BLaER1 (cell line): ENCODE data around the gene KCTD16.
A peak's percentile ranks its signal among the peaks of the same experiment; 100 is the strongest.

Experiments used
- H3K27ac ChIP-seq: shearing (Covaris generic); formaldehyde crosslinking; 2 replicates; pipeline ENCODE4 v1.8.1; 2022
- H3K27me3 ChIP-seq: shearing (Covaris generic); formaldehyde crosslinking; 2 replicates; pipeline ENCODE4 v1.8.1; 2022
- H3K36me3 ChIP-seq: shearing (Covaris generic); formaldehyde crosslinking; 2 replicates; pipeline ENCODE4 v1.8.1; 2022
- H3K4me1 ChIP-seq: shearing (Covaris generic); formaldehyde crosslinking; 2 replicates; pipeline ENCODE4 v1.8.1; 2022
- H3K4me2 ChIP-seq: shearing (Covaris generic); formaldehyde crosslinking; 2 replicates; pipeline ENCODE4 v1.8.1; 2022
- H3K4me3 ChIP-seq: shearing (Covaris generic); formaldehyde crosslinking; 2 replicates; pipeline ENCODE4 v1.8.1; 2022
- H3K9ac ChIP-seq: shearing (Covaris generic); formaldehyde crosslinking; 2 replicates; pipeline ENCODE4 v1.8.1; 2022
- H3K9me3 ChIP-seq: shearing (Covaris generic); formaldehyde crosslinking; 2 replicates; pipeline ENCODE4 v1.8.1; 2022
- H4K20me1 ChIP-seq: shearing (Covaris generic); formaldehyde crosslinking; 2 replicates; pipeline ENCODE4 v1.8.1; 2022
- Cebpa-rat ChIP-seq: shearing (Covaris generic); IDR thresholded peaks from 2 replicates; pipeline ENCODE4 v1.8.1; 2022

The KCTD16 gene

DNA sequence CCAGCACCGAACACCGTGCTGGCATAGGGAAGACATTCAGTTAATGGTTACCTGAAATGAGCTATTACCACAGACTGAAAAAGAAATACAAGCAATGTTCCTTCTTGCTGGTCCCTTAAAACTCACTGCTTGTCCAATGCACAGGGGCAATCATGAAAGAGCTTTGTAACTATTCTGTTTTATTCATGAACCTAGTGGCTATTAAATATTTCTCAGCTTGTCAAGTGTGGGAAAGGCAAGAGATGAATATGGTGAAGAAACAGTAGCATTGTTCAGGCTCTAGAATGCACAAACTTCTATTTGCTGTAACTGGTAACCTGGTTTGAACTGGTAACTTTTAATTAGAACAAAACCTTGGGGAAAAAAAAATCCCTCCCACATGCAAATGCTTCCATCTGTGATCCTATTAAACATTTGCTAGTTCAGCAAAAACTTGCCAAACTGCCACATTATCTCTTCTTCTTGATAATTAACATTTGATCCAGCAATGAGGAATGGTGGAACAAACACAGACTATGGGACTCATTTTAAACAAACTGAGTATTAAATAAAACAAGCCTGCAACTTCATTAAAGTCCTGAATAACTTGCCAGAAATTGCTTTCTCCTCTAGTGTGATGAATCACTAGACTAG, 36.4 kb upstream of the KCTD16 start:
- H3K9ac ChIP-seq, result no peak overlapping the region
- H4K20me1 ChIP-seq, result no peaks in the 10 kb centered on the region

DNA sequence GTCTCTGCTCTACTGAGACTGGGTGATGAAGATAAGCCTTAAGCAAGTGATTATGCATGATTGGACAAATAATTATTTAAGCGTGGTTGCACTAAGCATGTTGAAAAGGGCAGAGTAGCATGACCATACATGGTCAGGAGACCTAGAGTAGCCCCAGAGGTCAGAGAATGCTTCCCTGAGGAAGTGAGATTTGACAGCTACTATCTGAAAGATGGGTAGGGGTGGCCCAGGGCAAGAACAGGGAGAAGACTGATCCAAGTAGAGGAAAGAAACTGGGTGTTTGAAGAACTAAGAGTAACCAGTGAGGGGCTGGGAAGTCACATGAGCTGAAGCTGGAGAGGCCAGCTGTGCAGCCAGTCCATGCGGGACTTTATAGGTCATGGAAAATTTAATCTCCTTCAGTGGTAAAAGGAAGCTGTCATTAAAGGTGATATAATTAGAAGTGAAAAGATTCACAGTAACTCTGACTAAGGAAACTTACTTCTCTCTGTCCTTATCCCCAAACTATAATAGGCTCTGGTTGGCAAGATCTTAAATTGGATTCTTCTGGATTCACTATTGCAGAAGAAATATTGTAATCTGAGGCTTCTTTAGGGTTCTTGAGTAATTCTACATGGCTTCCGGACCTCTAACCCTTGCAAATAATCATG, 35.4 kb upstream of the KCTD16 start:
- Histone ChIP-seq H3K27me3 (no peaks in the 10 kb centered on the region), H3K4me3 (no peak overlapping the region), H3K36me3 (no peaks in the 10 kb centered on the region), H3K27ac (no peak overlapping the region), H4K20me1 (no peaks in the 10 kb centered on the region), H3K4me2 (no peak overlapping the region), H3K9me3 (no peaks in the 10 kb centered on the region), H3K4me1 (no peaks in the 10 kb centered on the region), H3K9ac (no peak overlapping the region)
- TF ChIP-seq Cebpa-rat, result no peak

More for the DNA sequence above, 36.4 kb upstream of the KCTD16 start:
- Histone ChIP-seq H3K4me3 (no peak overlapping the region), H3K27ac (no peak overlapping the region), H3K9me3 (no peaks in the 10 kb centered on the region), H3K27me3 (no peaks in the 10 kb centered on the region), H3K4me1 (no peaks in the 10 kb centered on the region), H3K4me2 (no peak overlapping the region), H3K36me3 (no peaks in the 10 kb centered on the region)
- no peak for TF ChIP-seq Cebpa-rat

DNA sequence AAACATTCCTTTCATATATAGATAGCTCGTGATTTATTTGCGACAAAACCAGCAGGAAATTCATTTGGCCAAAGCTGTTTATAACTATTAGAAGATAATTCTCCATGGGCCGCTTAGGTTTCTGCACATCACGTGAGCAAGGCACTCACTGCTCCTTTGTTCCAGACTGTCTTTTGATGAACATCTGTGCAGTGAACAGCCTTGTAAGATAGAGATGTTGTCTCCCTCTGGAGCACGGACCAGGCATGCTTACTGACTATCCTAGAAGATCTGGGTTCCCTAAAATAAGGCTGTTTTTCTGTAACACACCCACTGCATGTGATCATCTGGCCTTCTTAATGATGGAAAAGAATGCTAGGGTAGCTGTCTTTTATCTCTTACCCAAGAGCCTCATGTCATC, 31.1 kb upstream of the KCTD16 start:
- Histone ChIP-seq H3K27me3 (no peaks in the 10 kb centered on the region), H3K4me1 (peaks cover 14% of the 10 kb centered on the region; the same call in 1 of the 2 replicates), H3K36me3 (no peaks in the 10 kb centered on the region), H4K20me1 (no peaks in the 10 kb centered on the region), H3K4me3 (no peak overlapping the region), H3K27ac (no peak overlapping the region), H3K9ac (no peak overlapping the region), H3K9me3 (no peaks in the 10 kb centered on the region), H3K4me2 (no peak overlapping the region)
- TF ChIP-seq Cebpa-rat, result no peak

DNA sequence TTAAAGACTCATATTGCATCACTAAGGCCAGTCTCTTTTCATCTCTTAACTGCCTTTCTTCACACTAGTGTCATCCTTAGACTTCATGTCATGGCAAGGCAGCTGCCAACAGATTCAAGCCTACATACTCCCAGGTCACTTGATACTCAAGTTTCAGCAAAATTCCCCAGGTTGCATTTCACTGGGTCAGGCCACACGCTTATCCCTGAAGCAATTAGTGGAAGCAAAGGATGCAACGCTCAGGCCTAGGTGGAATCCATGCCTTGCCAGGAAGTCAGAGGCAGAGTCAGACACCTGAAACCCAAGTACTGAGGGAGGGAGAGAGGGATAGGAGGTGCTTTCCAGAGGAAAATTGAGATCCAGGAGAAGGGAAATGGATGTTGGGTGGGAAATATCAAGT, 29.1 kb upstream of the KCTD16 start:
- no peaks in the 10 kb centered on the region for H3K27me3 ChIP-seq
- no peaks in the 10 kb centered on the region for H3K36me3 ChIP-seq
- H3K4me1 ChIP-seq, result peaks cover 14% of the 10 kb centered on the region; the same call in 1 of the 2 replicates
- TF ChIP-seq Cebpa-rat, result no peak
- no peaks in the 10 kb centered on the region for H3K9me3 ChIP-seq
- H3K9ac ChIP-seq, result no peak overlapping the region
- no peak overlapping the region for H3K27ac ChIP-seq
- H3K4me2 ChIP-seq, result no peak overlapping the region
- H4K20me1 ChIP-seq, result no peaks in the 10 kb centered on the region
- H3K4me3 ChIP-seq, result no peak overlapping the region

DNA sequence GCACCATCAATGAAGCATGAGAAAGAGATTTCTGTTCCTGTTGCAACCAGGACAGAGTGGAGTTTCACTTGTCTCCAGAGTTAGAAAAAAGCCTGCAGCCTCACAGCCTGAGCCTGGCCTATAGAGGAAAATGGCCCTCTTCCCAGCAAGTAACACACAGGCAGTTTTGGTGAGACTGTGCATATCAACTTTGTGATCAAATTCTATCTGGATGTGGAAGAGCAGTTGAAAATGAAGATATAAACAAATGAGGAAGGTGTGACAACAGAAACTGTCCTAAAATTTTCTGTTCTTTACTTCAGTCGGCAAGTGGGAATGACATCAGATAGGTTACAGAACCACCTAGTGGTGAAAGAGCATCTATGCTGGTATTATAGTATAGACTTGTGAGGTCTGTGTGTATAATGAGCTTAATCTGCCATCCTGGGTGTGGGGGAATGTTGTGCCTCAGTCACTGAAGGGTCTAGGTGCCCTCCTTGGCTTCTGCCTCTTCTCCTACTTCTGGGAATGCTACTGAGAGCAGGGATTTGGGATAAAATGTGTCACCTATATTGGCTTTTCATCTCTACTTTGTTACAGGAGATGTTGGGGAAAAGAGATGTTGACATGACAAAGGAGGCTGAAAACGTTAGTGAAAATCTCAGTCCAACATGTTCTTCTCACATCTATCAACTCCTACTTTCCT, 28.4 kb upstream of the KCTD16 start:
- H3K27me3 ChIP-seq, result no peaks in the 10 kb centered on the region
- TF ChIP-seq Cebpa-rat, result no peak
- H3K9me3 ChIP-seq, result no peaks in the 10 kb centered on the region
- peak overlapping the region; percentile 23; the same call in 1 of the 2 replicates for H3K4me2 ChIP-seq
- H3K4me3 ChIP-seq, result no peak overlapping the region
- H4K20me1 ChIP-seq, result no peaks in the 10 kb centered on the region
- H3K9ac ChIP-seq, result no peak overlapping the region
- no peaks in the 10 kb centered on the region for H3K36me3 ChIP-seq
- no peak overlapping the region for H3K27ac ChIP-seq
- H3K4me1 ChIP-seq, result peaks cover 14% of the 10 kb centered on the region; the same call in 1 of the 2 replicates

DNA sequence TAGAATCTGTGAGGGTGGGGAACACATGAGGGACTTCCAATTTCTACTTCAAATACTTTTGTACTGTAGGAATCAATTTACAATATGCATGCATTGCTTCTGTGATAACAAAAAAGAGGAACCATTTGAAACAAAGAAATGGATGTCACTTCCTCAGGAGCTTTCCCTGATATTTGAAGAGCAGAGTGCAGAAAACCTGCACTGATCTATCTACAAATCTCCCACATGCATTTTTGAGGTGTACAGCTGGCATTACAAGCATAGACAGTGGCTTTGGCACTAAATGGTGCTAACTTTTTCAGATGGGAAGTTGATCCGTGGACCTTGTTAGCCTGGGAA, 27.9 kb upstream of the KCTD16 start:
- peak overlapping the region; percentile 23; the same call in 1 of the 2 replicates for H3K4me2 ChIP-seq
- H4K20me1 ChIP-seq, result no peaks in the 10 kb centered on the region
- no peak overlapping the region for H3K4me3 ChIP-seq
- H3K36me3 ChIP-seq, result no peaks in the 10 kb centered on the region
- TF ChIP-seq Cebpa-rat, result no peak
- peaks cover 14% of the 10 kb centered on the region; the same call in 1 of the 2 replicates for H3K4me1 ChIP-seq
- no peak overlapping the region for H3K9ac ChIP-seq
- H3K9me3 ChIP-seq, result no peaks in the 10 kb centered on the region
- H3K27me3 ChIP-seq, result no peaks in the 10 kb centered on the region
- no peak overlapping the region for H3K27ac ChIP-seq

DNA sequence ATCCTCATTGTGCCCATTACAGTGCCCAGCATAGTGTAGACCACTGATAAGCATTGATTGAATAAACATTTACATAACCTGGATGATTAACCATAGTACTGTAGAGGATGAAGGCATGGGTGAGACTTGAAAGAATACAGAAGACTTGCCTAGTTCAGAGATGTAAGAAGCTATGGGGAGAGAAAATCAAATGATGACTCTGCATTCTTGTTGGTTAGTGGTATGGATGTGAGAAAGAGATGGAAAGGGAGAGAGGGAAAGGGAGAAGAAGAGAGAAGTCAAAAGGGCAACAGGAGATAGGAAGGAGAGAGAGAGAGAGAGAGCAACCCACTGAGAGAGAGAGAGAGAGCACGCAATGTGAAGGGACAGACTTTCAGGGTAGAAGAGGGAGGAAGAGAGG, 27.0 kb upstream of the KCTD16 start:
- Histone ChIP-seq H3K27me3 (no peaks in the 10 kb centered on the region), H3K4me3 (no peak overlapping the region), H3K36me3 (no peaks in the 10 kb centered on the region), H3K9ac (no peak overlapping the region), H3K4me2 (no peak overlapping the region), H4K20me1 (no peaks in the 10 kb centered on the region), H3K27ac (no peak overlapping the region), H3K9me3 (no peaks in the 10 kb centered on the region), H3K4me1 (peaks cover 14% of the 10 kb centered on the region; the same call in 1 of the 2 replicates)
- TF ChIP-seq Cebpa-rat, result no peak

DNA sequence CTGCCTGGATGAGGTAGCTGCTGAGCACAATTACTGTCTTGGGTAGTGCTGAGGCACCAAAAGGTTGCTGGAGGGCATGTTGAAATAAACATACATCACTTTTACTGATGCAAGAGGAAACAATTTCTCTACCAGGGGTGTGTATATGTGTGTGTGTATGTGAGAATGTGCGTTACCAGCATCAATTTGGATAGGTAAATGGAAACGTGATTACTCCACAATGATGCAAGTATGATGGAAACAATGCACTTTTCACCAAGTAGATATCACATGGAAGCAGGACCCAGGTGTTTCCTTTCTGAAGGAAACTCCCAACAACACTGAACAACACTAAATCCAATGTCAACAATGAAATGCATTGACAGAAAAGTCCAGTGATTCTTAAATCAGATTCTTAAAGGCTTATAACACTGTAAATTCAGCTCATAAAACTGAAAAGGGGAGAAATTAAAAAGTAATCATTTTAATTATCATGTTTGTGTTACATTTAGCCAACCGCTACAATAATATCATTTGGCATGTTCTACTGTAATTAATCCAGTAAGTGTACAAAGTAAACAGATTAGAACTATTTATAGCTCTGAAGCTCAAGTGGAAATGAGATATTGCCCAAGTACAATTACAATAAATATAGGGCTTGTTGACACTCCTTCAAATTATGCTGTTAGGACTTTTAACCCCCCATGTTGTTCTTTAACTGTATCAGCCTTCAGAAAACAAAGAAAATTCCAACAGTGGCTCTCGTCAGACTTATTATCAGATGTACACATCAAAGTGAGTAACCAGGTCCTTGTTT, 25.5 kb upstream of the KCTD16 start:
- Histone ChIP-seq H3K9me3 (no peaks in the 10 kb centered on the region), H4K20me1 (no peaks in the 10 kb centered on the region), H3K4me2 (no peak overlapping the region), H3K27me3 (no peaks in the 10 kb centered on the region), H3K4me1 (peaks cover 14% of the 10 kb centered on the region; the same call in 1 of the 2 replicates), H3K36me3 (no peaks in the 10 kb centered on the region), H3K4me3 (no peak overlapping the region), H3K27ac (no peak overlapping the region), H3K9ac (no peak overlapping the region)
- no peak for TF ChIP-seq Cebpa-rat

DNA sequence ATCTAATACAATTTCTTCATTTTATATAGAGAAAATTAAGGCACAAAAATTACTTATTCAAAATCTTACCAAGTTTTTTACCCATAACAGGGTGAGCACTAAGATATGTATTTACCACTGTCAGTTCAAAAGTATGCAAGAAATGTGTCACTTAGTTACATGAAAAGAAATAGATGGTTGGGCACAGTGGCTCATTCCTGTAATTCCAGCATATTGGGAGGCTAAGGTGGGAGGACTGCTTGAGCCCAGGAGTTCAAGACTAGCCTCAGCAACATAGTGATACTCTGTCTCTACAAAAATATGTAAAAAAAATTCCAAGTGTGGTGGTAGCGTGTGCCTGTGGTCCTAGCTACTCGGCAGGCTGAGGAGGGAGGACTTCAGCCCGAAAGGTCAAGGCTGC, 19.6 kb upstream of the KCTD16 start:
- no peaks in the 10 kb centered on the region for H3K4me1 ChIP-seq
- H3K36me3 ChIP-seq, result no peaks in the 10 kb centered on the region
- H3K27ac ChIP-seq, result no peak overlapping the region
- no peaks in the 10 kb centered on the region for H3K27me3 ChIP-seq
- H3K9ac ChIP-seq, result no peak overlapping the region
- H3K4me2 ChIP-seq, result no peak overlapping the region
- TF ChIP-seq Cebpa-rat, result no peak
- H4K20me1 ChIP-seq, result no peaks in the 10 kb centered on the region
- no peaks in the 10 kb centered on the region for H3K9me3 ChIP-seq
- H3K4me3 ChIP-seq, result no peak overlapping the region
